RCC 7860 (cell line): ENCODE measurements around the gene USP35.
"Not testable (repeated sequence)": the region's sequence is repeated elsewhere in the genome, so short reads cannot be mapped to it uniquely, and the experiment has no call there.

Source experiments
- DNase-seq: peaks from one replicate; pipeline ENCODE4 v3.0.0-alpha.2; 2015; ENCODE audit warnings: low spot score
- FAIRE-seq: peaks from 2 replicates; lab custom pipeline; 2012; peaks lifted over from hg19 to GRCh38; lab: Jason Lieb, UNC

USP35 gene

DNA sequence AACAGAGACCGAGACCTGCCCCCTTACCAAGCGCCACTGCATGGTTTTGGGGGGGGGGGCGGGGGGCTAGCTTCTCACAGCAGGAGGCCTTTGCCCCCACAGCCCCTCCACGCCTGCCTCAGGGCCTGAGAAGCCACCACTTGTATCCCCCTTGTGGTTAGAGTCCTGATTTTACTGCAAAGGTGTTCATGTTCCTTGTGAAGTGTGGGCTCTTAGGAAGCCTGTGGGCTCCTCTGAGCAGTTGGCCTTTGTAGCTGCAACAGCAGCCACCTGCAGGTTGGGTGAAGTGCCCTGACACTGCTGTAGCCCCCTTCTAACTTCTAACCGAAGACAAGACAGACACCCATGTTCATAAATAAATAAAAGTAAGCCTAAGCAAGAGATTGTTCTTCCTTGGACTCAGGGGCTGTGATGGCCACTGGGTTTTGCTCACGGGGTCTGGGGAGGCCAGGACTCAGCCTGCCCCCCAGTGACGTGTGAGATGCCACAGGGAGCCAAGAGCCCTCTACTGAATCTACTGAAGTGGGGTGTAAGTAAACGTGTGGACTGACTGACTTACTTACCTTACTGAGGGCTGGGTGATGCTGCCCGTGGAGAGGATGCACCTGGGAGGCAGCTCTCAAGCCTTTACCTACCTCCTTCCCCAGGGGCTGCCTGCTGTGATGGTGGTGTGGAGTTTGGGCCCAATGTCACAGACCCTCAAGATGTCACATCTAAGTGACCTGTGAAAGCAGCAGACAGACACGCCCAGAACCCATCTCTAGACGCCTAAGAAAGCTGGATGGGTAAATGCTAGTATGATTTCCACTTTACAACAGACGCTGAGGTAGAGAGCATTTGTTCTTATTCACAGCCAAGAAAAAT, 25.8 kb downstream of the USP35 start:
- DNase-seq (no peak), FAIRE-seq (no peak)

GRCh38 chr11:78216021-78216420, 27.3 kb downstream of the USP35 start:
- DNase-seq, result no peak
- FAIRE-seq, result no peak

GRCh38 chr11:78216571-78217287, 28.0 kb downstream of the USP35 start:
- FAIRE-seq (no peak), DNase-seq (no peak)

DNA sequence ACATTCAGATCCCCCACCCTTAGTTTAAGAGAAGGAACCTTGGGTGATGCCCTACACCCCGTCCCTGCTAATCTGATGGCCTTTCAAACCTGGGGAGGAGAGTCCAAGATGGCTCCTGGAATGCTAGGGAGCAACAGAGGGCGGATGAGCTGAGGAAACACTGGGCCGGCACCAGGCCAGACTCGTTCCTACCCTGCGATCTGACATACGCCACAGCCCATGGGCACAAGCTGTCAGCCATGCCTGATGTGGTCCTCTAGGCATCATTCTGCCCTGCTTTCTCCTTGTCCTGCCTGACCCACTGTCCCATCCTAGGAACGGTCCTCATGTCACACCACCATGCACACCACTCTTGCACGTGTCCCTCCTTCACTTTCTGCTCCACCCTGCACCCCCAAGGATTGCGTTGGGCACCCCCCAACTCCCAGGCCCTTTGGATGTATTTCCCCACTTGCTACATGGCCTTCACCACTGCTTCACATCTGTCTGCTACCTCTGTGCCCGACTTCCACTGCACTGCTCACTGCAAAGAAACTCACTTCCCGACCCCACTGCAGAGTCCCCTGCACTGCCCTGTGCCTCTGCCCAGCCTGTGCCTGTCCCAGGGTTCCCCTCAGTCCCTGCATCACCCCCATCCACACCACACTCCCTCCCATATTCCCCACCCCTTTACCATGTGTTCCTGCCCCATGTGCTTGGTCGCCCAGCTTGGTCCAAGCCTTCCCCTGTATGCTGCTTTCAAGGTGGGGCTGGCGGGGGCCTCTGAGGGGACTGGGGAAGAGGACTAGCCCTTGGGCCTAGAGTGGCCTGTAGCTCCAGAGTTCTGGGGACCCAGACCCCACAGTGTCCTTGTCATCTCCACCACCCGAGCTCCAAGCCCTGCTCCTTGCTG, 29.2 kb downstream of the USP35 start:
- DNase-seq (no peak), FAIRE-seq (no peak)

DNA sequence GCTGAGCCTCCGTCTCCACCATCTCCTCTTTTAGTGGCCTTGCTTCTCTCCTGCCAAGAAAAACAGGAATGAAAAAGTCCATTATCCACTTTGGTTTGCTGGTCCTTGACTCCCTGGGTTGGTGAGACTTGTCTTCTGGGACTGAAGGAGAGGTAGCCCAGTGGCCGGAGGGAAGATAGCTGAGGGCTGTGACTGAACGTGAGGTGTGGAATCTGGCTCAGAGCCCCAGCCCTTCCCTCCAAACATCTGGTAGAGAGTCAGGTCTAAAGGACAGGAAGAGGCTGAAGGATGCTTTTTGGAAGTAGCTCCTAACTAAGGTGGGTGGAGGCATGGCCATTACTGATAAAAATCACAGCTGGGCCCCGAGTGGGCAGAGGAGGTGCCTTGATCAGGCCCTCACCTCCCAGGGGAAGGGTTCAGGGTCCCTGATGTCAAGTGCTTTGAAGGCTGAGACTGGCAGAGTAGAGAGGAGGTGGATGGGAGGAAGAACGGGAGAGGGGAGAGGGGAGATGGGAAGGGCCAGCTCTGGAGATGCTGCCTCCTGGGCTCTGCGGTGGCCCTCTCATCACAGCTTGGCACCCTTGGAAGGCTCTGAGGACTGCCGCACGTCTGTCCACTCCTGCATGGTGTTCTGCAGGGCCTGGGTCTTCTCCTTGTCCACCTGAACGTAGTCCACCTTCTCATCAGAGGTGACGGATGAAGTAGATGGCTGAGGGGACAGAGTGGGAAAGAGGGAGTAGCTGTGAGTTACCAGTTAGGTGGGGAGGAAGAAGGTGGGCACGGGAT, 30.2 kb downstream of the USP35 start:
- DNase-seq (no peak), FAIRE-seq (no peak)

DNA sequence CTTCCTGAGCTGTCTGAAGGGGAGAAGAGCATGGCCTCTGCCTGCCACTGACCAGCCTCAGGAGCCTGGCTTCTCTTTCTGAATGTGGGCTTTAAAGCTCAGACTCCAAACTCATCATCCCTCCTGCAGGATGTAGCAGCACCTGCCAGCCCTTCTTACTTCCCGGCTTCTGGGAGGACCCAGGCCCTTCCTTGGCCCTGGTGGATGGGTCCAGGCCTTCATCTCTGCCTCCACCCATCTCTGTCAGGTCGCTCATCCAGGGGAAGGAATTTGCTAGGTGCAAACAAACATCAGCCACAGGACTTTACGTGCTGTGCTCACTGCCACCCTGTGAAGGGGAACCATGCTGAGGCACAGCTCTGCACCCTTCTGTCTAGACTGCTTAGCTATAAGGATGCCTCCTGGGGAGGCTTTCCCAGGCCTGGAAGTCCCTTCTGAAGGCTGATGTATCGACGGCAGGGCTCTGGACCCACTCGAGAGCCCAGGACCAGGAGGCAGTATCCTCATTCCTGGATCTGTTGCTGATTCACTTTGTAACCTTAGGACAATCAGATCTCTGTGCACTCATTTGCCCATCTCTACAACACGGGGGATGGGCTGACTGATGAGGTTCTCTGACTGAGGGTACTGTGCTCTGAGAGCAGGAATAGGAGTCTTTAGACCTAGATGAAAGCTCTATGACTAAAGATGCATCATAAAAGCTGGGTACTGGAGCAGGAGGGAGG, 30.9 kb downstream of the USP35 start:
- no peak for FAIRE-seq
- DNase-seq, result no peak

DNA sequence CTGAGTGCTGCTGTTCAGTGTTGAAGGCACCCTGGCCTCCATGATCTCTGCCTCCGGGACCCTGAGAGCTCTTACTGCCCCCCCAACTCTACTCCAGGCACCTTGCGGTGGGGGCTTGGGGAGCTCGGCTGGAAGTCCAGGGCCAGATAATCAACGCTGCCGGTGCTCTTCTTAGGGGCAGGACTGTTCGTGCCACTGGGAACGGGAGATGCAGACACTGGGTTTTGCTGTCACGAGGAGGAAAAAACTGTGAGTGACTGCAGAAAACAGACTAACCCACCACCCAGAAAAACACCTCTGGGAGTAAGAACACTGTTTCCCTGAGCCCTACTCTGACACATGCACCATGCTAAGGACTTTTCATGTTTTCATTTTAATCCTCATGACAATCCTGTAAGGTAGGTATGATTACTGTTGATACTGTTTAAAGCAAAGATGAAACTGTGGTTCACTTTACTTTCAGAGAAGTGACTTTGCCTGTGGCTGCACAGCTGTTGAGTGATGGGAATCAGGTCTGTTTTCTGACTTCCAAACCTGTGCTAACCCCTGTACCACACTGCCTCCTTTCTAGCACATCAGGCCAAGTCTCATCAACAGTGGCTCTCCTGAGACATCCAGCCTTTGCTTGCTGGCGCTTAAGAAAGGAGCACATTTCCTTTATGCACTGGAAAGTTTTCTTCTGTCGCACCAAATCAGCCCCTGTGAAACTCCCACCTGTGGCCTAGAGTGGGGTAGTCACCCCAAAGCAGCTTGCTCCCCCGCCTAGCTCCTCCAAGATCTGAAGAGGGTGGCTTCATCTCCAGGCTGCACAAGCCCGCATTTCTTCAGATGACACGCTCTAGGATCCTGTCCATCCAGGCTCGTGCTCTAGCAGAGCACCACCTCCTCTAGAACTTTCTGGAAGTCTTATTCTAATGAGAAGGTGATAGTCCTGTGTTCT, 31.8 kb downstream of the USP35 start:
- no peak for DNase-seq
- FAIRE-seq, result no peak

DNA sequence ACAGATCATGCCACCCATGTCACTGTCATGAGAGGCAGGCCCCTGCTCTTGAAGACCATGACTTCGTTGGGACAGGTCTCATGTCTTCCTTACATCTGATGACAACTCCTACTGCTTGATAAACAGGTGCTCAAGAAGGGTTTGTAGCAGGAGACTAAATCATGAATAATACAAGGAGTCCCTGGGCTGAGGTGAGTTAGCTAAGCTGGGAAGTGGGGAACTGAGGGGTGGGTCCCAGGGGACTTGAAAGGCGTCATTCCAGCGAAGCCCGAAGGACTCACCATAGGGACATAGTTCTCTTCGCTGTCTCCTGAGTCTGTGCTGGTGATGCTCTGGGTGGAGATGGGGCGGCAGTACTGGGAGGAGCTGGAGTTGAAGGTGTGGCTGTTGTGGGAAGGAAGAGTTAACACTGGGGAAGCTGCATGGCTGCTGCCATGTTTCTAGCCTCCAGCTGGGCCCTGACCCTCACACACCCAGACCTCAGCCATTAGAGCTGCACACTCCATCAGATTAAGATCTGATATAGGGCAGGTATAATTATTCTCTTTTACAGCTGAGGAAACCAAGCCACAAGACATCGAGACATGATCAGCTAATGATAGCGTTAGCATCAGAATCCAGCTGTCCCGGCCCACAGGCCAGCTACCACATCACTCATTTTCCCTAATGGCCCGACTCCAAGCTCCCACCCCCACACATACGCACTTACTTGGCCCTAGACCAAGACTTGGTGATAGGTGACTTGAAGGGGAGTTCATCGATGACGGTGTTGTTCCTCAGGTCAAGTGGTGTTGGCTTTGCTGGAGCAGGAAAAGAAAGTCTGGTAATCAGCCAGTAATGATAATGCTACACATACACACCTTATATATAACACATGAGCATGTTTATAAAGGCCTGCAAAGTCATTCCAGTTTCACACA, 32.9 kb downstream of the USP35 start:
- DNase-seq (no peak), FAIRE-seq (no peak)

GRCh38 chr11:78222726-78223125, 34.0 kb downstream of the USP35 start:
- not testable (repeated sequence) for FAIRE-seq

DNA sequence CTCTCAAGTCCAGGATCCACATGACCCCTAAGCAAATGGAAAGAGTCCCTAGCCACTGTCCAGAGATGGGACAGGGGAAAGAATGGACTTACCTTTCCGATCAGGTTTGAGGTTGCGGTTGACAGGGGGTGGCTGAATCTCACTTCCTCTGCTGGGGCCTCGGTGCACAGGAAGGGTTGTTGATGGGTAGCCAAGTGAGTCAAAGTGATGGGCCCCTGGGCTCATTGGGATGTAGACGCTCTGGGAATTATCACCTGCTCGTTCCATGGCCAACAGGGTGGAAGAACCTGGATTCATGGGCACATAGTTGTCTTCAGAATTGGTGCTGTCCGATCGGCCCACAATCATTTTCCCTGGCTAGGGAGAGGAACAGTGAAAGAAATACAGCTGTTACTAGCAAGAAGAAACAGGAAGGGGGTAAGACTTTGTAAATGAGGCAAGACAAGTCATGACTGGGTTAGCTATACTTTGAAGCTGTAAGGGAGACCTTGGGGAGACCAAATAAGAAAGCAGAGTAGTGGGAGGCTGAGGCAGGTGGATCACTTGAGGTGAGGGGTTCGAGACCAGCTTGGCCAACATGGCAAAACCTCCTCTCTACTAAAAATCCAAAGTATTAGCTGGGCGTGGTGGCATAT, 34.7 kb downstream of the USP35 start:
- FAIRE-seq (no peak), DNase-seq (no peak)

More at GRCh38 chr11:78222726-78223125, 34.0 kb downstream of the USP35 start:
- DNase-seq, result not testable (repeated sequence)

GRCh38 chr11:78224506-78224905, 35.8 kb downstream of the USP35 start:
- DNase-seq (no peak), FAIRE-seq (no peak)

DNA sequence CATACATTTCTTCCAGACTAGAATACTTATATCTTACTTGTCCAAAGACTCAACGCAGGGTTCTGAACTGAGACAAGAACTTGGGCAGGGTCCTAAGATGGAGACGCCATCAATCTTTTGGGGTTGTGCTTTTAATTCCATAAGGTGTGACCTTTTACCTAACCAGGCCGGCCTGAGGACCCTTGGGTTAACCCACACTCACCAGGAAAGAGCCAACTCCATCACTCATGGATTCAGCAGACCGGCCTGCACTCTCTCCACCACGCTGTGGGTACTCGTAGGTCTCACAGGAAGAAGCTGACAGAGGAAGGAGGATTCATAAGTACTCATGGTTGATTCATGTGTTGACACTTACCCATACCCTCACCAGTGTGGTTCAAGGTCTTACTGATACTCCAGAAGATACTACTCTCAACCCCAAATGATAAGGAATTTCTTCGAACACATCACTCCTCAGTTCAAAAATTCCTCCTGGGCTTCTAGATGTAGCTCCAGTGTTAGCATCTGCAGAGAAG, 36.2 kb downstream of the USP35 start:
- FAIRE-seq (no peak), DNase-seq (no peak)

DNA sequence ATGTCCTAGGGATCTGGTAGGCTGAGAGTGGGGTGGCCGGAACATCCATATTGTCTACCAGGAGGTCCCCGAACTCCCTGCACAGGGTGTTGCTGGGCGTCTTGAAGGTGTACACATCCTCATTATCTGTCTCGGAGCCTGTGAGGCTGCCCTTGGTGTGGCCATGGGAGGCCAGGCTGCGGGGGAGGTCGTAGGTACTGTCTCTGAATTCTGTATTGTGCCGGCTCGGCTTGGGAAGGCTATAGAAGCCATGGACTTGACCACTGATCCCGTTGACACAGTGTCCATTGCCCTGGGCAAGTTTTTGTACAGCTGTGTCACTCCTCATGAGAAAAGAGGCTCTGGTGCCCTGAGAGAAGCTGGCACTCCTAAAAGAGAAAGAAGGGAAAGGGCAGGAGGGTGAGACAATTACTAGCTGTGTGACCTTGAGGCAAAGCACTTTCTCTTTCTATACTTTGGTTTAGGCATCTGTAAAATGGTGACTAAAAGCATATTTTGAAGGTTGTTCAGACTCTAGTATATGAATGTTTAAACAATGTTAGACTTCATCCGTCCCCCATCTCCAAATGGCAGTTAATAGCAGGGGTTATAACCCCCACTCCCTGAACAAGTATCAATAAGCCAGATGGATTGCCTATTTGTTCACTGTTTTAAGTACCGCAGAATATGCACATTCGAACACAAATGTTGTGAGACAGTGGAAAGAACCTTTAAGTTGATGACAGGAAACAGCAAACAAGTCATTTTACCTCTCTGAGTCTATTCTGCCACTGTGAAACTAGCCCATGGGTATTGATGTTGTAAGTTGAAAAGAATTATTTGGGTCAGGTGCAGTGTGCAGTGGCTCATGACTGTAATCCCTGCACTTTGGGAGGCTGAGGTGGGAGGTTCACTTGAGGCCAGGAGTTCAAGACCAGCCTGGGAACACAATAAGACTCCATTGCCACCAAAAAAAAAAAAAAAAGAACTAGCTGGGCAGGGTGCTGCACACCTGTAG, 38.3 kb downstream of the USP35 start:
- DNase-seq (no peak), FAIRE-seq (no peak)

DNA sequence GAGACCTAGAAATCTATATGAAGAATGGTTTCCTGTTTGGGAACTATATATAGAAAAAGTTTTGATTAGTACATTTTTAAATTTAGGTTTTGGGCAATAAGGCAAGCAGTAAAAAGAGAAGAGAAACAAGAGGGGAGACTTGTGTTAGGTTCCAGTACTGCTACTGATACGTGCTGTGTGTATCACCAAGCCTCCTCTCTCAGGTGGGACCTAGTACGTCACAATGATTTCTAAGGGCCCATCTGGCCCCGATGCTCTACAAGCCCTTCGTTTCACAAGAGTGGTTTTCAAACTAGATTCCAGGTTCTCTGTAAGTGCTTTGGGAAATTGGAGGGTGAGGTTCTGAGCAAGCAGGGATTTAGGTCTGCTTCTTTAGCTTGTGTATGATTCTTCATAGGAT, 39.2 kb downstream of the USP35 start:
- DNase-seq (no peak), FAIRE-seq (no peak)

GRCh38 chr11:78228467-78228866, 39.7 kb downstream of the USP35 start:
- no peak for FAIRE-seq

GRCh38 chr11:78229106-78229505, 40.4 kb downstream of the USP35 start:
- FAIRE-seq, result no peak

More at GRCh38 chr11:78228467-78228866, 39.7 kb downstream of the USP35 start:
- peak; percentile 12 for DNase-seq

More at GRCh38 chr11:78229106-78229505, 40.4 kb downstream of the USP35 start:
- DNase-seq, result no peak
